ENCODE measurements around the gene GALNT14. TPM values are rescaled to one million over a fixed set of nuclear protein-coding genes. Genes with fewer than 3 reads are reported as not detected.
A peak's percentile ranks its signal among the peaks of the same experiment; 100 is the strongest.

GALNT14 gene
- total RNA-seq, 1 donor from 2014 or later = 7.4 TPM

DNA sequence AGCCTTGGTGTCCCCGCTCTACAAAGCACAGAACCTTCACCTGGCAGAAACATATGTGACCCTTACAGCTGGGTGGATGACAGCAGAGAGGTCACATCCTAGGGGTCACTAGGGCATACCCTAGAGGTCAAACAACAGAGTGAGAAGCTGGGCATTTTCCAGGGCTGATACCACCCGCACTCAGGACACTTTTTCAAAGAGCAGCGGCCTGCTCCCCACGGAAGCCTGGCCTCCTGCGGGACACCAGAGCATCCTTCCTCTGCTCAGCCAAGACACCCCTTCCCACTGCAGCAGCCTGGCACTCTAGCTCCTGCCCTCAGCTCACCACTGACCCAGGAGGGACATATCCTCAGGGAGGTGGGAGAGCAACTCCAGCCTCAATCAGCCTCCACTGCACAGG, 86.0 kb downstream of the GALNT14 start:
- Mint-ChIP-seq H3K4me3 (no peak overlapping the region), H3K27ac (no peak overlapping the region), H3K4me1 (ENCODE audit: unreplicated experiment) (peaks cover 13% of the 10 kb centered on the region), H3K27me3 (peaks cover 9% of the 10 kb centered on the region), H3K36me3 (no peaks in the 10 kb centered on the region), H3K9me3 (no peaks in the 10 kb centered on the region)
- no peak for DNase-seq (ENCODE audit: extremely low spot score, unreplicated experiment)
- TF ChIP-seq CTCF (conservative IDR thresholded peaks at IDR 0.05) = no peak

- no peak for DNase-seq (ENCODE audit: extremely low spot score, unreplicated experiment)
- Mint-ChIP-seq H3K27me3 (peaks cover 9% of the 10 kb centered on the region), H3K4me1 (ENCODE audit: unreplicated experiment) (peaks cover 13% of the 10 kb centered on the region), H3K27ac (no peak overlapping the region), H3K9me3 (no peaks in the 10 kb centered on the region), H3K4me3 (no peak overlapping the region), H3K36me3 (no peaks in the 10 kb centered on the region)
- no peak for TF ChIP-seq CTCF (conservative IDR thresholded peaks at IDR 0.05)
Measured at GRCh38 chr2:31051258-31052140, 86.7 kb downstream of the GALNT14 start.

DNA sequence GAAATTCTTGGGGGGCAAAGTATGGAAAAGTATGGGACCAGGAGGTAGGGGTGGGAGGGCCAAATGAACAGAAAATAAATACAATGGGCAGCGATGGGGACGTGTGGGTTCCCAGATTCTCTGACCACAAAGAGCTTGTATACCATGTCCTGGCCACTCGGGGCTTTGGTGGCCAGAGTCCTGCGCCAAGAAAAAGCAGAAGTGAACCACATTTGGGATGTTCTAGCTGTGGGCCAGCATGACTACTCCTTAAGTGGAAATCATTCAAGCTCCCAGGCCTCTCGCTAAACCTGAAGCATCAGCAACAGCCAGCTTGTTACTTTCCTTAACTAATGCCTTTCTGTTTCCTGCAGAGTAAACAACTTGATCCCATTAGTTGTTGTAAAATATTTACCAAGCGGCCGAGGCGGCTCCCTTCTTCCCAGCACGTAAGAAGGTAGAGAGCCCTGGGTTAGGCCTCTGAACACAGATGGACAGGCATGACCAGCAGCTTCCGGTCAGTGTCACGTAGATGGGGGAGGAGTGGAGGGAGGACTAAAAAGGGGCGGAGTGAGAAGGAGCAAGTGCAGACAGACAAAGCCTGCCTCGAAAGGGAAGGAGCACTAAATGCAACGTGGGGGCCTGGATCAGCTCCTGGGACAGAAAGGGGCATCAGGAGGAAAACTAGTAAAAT, 88.2 kb downstream of the GALNT14 start:
- peak overlapping the region; percentile 1 for H3K27ac Mint-ChIP-seq
- no peaks in the 10 kb centered on the region for H3K36me3 Mint-ChIP-seq
- no peak for TF ChIP-seq CTCF (conservative IDR thresholded peaks at IDR 0.05)
- H3K4me3 Mint-ChIP-seq = no peak overlapping the region
- DNase-seq (ENCODE audit: extremely low spot score, unreplicated experiment) = no peak
- peaks cover 13% of the 10 kb centered on the region for H3K4me1 Mint-ChIP-seq (ENCODE audit: unreplicated experiment)
- no peaks in the 10 kb centered on the region for H3K9me3 Mint-ChIP-seq
- H3K27me3 Mint-ChIP-seq = peaks cover 9% of the 10 kb centered on the region

DNA sequence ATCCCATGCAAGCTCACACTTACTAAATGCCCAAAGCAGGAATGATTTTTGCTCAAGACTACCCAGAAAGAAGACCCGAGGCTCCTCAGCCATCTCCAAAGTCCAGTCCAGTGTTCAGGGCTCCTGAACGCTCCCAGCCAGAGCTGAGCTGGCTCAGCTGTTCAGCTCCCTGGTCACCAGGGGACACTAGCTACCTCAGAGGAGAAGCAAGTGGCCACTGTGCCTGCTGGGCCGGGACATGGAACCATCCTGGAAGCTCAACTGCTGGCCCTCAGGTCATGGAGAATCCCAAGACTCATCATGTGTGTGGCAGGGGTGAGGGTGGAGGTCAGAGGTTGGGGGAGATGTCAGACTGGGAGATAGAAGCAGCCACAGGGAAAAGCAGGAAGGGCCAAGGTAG, 89.0 kb downstream of the GALNT14 start:
- no peak for DNase-seq (ENCODE audit: extremely low spot score, unreplicated experiment)
- Mint-ChIP-seq H3K4me3 (no peak overlapping the region), H3K27me3 (peaks cover 9% of the 10 kb centered on the region), H3K9me3 (no peaks in the 10 kb centered on the region), H3K4me1 (ENCODE audit: unreplicated experiment) (peaks cover 7% of the 10 kb centered on the region), H3K27ac (no peak overlapping the region), H3K36me3 (no peaks in the 10 kb centered on the region)
- no peak for TF ChIP-seq CTCF (conservative IDR thresholded peaks at IDR 0.05)

DNA sequence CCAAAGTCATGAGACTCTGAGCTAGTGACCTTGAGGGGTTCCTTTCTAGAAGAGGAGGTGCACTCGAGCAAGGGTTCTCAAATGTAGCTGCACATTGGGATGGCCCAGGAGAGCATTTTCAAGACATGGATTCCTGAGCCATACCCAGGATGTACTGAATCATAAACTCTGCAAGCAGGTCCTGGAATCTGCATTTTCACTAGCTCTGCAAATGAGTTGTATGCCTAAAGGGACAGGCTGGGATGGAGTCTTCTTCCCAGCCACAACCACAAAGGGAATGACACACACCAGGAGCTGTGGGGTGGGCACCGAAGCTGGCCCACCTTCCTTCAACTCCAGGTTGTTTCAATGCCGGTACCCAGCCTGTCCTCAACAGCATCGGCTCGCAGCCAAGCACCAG, 90.6 kb downstream of the GALNT14 start:
- Mint-ChIP-seq H3K4me1 (ENCODE audit: unreplicated experiment) (no peaks in the 10 kb centered on the region), H3K27ac (no peak overlapping the region), H3K27me3 (peaks cover 6% of the 10 kb centered on the region), H3K36me3 (no peaks in the 10 kb centered on the region), H3K9me3 (no peaks in the 10 kb centered on the region), H3K4me3 (no peak overlapping the region)
- no peak for TF ChIP-seq CTCF (conservative IDR thresholded peaks at IDR 0.05)
- DNase-seq (ENCODE audit: extremely low spot score, unreplicated experiment) = no peak

Data from type B pancreatic cell (in vitro differentiated cells).